ENCODE results near the gene GPR63. TPM values are rescaled to one million over a fixed set of nuclear protein-coding genes. Genes with fewer than 3 reads are reported as not detected.
A peak's percentile ranks its signal among the peaks of the same experiment; 100 is the strongest.

Gene GPR63
- total and polyA plus RNA-seq, 2 of the 4 experiments (the other 2 are of a cell fraction), result 0.36 to 0.44 TPM

DNA sequence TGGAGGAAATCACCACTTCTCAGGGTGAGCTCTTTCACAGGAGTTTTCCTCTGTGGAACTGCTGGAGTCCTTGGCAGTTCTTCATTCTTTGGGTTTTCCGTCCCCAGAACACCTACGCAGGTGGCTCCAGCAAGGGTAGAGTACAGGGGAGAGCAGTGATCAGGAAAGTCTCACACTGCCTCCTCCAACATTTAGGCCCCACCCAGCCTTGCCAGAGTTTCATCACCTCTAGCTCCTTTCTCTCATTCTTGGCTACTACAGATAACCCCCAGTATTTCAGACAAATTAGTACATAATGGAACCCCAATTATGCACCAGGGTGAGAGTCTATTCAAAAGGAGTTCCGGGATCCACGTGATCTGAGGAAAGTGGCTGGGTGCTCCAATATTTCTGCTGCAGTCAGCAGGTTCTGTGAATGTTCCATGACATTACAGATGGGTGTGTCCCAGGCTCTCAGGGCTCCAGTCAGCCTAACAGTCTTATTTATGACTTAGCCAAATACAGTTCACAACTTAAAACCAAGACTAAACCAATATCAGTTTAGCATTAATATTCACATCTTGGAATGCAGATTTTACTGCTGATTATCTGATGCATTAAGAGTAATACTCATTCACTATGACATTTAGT, 44.6 kb downstream of the GPR63 start:
- H3K9me1 ChIP-seq (ENCODE audit: insufficient read depth, low read length), result no peaks in the 10 kb centered on the region
- H3K4me3 ChIP-seq (ENCODE audit: insufficient read depth, low read depth, low read length), result no peak overlapping the region
- no peak overlapping the region for H3K9ac ChIP-seq (ENCODE audit: low read depth, low read length)
- intact Hi-C loops (cut with micrococcal nuclease), result no loop called here
- no peak overlapping the region for H3K18ac ChIP-seq (ENCODE audit: low read depth, low read length)
- peaks cover 1% of the 10 kb centered on the region; the same call in 1 of the 2 replicates for H3K4me1 ChIP-seq (ENCODE audit: control insufficient read depth, insufficient read depth, low read length)
- no peak overlapping the region for H2AK5ac ChIP-seq (ENCODE audit: low read depth, low read length)
- no peaks in the 10 kb centered on the region for H3K9me3 ChIP-seq (ENCODE audit: control insufficient read depth, insufficient read depth, low read length)
- no peak overlapping the region for H3K4me2 ChIP-seq (ENCODE audit: low read depth, low read length)
- H2BK120ac ChIP-seq (ENCODE audit: low read depth, low read length), result no peak overlapping the region
- H3K27ac ChIP-seq (ENCODE audit: insufficient read depth, low read length), result no peak overlapping the region
- no peak overlapping the region for H3K4ac ChIP-seq (ENCODE audit: low read depth, low read length)
- no peak overlapping the region for H4K5ac ChIP-seq (ENCODE audit: low read depth, low read length)
- H2BK15ac ChIP-seq (ENCODE audit: low read depth, low read length), result no peak overlapping the region
- BruUV-seq (replicated peaks), result no TSS peak
- ATAC-seq (ENCODE audit: low read depth), result no peak
- no peak overlapping the region for H3K56ac ChIP-seq (ENCODE audit: extremely low read depth, insufficient read depth, low read length)
- no peaks in the 10 kb centered on the region for H3K79me1 ChIP-seq (ENCODE audit: low read depth in 1 of 2, low read length in 2 of 2)
- CTCF ChIA-PET, result no interaction called here
- H3K23ac ChIP-seq (ENCODE audit: low read depth, low read length), result no peak overlapping the region
- H4K20me1 ChIP-seq (ENCODE audit: insufficient read depth, low read length), result no peaks in the 10 kb centered on the region
- H3K14ac ChIP-seq (replicated peaks; ENCODE audit: low read depth, low read length), result no peak overlapping the region
- H2AFZ ChIP-seq (replicated peaks; ENCODE audit: low read length, poor library complexity), result no peak overlapping the region
- POLR2A ChIA-PET (ENCODE audit: unreplicated experiment), result no interaction called here
- H2AK9ac ChIP-seq (replicated peaks; ENCODE audit: low read depth, low read length, poor library complexity), result no peak overlapping the region
- no peak for DNase-seq
- no peak overlapping the region for H2BK5ac ChIP-seq (ENCODE audit: low read depth, low read length, poor library complexity, severe bottlenecking)
- TF ChIP-seq MAZ (IDR thresholded peaks at IDR 0.05; ENCODE audit: borderline replicate concordance, low read depth, low read length), result no peak
- TF ChIP-seq MAFK (IDR thresholded peaks at IDR 0.05; ENCODE audit: low read depth, low read length), result peak; percentile 34; the same call in 1 of the 2 replicates
- no peak overlapping the region for H4K91ac ChIP-seq (ENCODE audit: insufficient read depth, low read depth, low read length)
- dilution Hi-C loops (cut with HindIII; ENCODE audit: low sequenced_read_pairs, unreplicated experiment), result no loop called here
- no peak overlapping the region for H2BK20ac ChIP-seq (ENCODE audit: low read depth, low read length)
- no peaks in the 10 kb centered on the region for H3K36me3 ChIP-seq (ENCODE audit: control insufficient read depth, insufficient read depth, low read length)
- WGBS, 2 experiments (ENCODE audit: extremely low coverage in 2 of 2, insufficient read length in 1 of 2), result 100% methylated on average over 1 of the region's 4 CpGs; no CpG with 5 or more reads in 1 of the 2 experiments
- H4K8ac ChIP-seq (ENCODE audit: low read depth in 2 of 2, low read length in 2 of 2), result no peak overlapping the region
- H3K27me3 ChIP-seq (ENCODE audit: control insufficient read depth, insufficient read depth, low read length), result no peaks in the 10 kb centered on the region
- in situ Hi-C loops (cut with MboI; ENCODE audit: low sequenced_read_pairs), result no loop called here
